Activated T-cell treated with anti-CD3 and anti-CD28 coated beads, Interleukin-2, amount 50 U/mL, for 1 hour (primary cell): ENCODE measurements around the gene TCEAL3.
"Not testable (repeated sequence)": the region's sequence is repeated elsewhere in the genome, so short reads cannot be mapped to it uniquely, and the experiment has no call there.

ENCODE experiments used
- DNase-seq: peaks from one replicate; pipeline ENCODE4 v3.0.0-alpha.2; 2020

Gene TCEAL3

GRCh38 chrX:103628386-103629317 lies 20.9 kb downstream of the TCEAL3 start, which contains the start of gene TCEAL1:
TCEAL1 (plus strand) TSS chrX:103628975; CDS start chrX:103629917, 942 bp downstream.
- peak; percentile 50 for DNase-seq

- DNase-seq, result peak; percentile 26
Measured at GRCh38 chrX:103629318-103630170, 21.8 kb downstream of the TCEAL3 start.

GRCh38 chrX:103630171-103630511 lies 22.4 kb downstream of the TCEAL3 start:
- no peak for DNase-seq

DNA sequence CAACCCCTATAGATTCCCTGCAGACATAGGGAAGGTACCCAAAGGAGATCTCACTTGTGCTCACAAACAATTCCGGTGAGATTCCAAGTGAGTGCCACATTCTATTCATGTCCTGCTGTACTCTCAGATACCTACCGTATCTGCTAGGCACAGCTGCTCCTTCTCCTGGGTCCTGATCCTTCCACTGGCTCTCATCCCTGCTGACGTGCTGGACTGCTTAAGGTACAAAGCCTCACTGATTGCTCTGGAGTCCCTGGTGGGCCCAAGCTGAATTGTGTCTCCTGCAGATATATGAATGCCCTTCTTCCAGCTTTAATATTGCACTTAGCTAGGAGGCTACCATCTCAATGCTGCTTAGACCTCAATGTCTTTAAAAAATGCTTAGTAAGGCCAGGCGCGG lies 23.4 kb downstream of the TCEAL3 start:
- no peak for DNase-seq

DNA sequence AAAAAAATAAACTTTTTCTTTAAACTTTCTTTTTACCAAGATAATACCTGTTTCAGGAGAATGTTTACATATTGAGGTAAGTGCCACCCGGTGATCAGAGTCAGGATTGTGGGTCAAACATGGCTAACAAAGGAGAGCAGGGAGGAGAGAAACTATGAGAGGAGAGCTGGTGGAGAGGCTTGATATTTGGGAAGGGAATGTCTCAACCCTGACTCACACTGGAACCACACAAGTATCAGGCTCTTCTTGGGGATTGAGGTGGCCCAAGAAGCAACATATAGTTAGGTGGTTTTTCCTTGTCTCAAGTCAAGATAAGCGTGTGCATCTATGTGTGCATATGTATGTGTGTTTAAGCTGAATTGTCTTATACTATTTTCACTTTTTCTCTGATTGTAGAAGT lies 27.7 kb downstream of the TCEAL3 start:
- no peak for DNase-seq

DNA sequence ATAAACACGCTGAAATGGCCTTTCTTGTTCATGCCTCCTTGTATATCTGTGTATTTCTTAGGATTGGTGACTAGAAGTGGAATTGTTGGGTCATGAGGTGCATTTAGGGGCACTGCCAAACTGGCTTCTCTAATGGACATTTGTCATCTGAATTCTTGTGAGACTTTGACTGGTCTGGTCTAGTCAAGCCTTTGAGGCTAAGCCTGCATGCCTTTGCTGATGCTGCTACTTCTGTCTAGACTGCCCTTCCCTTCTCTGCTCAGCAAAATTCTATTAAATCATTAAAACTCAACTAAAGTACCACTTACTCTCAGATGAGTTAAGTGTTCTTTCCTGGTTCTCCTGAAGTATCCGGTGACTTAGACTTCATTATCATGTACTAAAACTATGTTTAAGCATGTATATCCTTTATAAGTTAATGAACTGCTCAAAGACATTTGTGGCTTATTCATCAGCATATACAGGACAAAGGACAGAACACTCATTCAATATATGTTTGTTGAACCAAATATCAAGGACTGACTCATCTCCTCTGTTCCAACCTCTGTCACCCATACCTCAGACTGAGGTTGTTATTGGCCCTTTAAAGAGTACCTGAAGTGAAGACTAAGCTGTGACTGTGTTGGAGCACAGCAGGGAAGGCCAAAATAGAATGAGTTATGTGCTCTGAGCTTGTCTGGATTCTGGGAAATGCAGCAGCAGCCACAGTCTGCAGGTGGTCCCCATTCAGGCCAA lies 30.0 kb downstream of the TCEAL3 start:
- DNase-seq, result no peak

DNA sequence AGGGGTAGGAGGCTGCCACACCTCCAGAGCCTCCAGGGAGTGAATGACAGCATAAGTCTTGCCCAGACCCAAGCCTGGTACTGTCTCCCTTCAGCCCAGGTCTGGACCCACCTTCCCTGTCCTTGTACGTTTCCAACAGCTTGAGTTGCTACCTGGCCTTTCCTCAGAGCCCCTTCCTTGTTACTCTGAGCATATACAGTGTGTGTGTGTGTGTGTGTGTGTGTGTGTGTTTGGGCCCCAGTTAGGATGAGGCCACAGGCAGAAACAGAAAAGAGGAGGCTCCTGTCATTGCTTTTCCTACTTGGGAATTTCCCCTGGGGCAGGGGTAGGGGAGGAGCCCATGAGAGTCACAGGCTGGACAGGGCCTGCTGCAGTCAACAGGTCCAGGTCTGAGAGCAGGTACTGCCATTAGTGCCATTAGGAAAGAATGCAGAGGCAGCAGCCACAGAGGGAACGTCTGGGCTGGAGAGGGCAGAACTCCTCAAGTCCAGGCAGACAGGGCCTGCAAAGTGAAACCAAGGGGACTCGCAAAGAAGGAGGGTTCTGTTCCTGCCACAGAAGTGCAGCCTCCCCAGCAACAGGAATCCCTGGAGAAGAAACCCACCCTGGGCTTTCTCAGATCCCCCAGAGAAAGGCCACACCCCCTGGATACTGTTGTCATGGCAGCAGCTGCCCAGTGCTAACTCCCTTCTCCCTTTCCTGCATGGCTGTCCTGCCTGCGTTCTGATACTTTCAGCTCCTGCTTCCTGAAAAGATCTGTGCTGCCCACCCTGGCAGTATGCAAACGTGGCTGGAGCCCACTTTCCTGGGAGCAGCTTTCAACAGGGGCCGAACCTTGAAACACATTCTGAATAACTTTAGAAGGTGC lies 30.9 kb downstream of the TCEAL3 start:
- not testable (repeated sequence) for DNase-seq

GRCh38 chrX:103640401-103641155 lies 32.8 kb downstream of the TCEAL3 start:
- DNase-seq, result no peak

DNA sequence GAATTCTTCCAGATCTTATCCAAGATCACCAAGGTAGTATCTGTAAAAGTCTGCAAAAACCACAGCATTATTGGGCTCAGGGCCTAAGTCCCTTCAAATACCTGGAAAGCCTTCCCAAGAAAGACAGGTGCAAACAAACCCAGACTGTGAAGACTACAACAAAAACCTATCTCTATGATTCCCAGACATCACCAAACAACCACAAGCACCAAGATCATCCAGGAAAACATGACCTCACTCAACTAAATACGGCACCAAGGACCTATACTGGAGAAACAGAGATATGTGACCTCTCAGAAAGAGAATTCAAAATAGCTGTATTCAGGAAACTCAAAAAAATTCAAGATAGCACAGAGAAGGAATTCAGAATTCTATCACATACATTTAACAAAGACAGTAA lies 36.4 kb downstream of the TCEAL3 start:
- DNase-seq, result no peak

GRCh38 chrX:103647630-103648029 lies 39.9 kb downstream of the TCEAL3 start:
- DNase-seq, result no peak

GRCh38 chrX:103651151-103651773 lies 43.5 kb downstream of the TCEAL3 start:
- DNase-seq, result no peak

DNA sequence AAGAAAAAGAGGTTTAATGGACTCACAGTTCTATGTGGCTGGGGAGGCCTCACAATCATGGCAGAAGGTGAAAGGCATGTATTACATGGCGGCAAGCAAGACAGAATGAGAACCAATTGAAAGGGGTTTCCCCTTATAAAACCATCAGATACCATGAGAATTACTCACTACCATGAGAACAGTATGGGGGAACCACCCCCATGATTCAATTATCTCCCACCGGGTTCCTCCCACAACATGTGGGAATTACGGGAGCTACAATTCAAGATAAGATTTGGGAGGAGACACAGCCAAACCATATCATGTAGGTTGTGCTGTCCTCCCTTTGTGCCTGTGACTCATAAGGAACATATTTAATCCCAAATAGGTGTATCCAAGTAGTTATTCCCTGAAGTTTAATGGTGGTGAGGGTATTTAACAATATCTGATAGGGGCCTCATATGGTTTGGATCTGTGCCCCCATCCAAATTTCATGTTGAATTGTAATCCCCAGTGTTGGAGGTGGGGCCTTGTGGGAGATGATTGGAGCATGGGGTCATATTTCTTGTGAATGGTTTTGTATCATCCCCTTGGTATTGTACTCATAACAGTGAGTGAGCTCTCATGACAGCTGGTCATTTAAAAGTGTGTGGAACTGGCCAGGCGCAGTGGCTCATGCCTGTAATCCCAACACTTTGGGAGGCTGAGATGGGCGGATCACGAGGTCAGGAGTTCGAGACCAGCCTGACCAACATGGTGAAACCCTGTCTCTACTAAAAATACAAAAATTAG lies 47.7 kb downstream of the TCEAL3 start:
- not testable (repeated sequence) for DNase-seq

DNA sequence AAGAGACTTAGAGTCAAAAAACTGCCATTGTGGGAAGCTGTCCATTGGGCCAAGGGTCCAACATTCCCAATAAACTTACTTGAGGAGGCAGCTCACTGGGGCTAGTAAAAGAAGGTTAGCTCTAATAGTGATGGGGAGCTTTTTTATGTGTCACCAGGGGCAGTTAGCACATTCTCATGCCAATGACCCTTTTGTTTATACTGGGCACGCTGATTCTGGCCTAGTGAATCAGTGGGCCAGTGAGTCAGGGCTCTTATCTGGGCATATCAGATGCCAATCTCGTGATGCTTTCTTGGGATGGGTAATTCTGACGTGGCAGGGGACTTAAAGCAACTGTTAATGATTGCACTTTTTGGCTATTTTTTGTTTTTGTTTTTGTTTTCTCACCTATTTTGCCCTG lies 48.9 kb downstream of the TCEAL3 start:
- DNase-seq, result no peak

GRCh38 chrX:103657066-103657465 lies 49.3 kb downstream of the TCEAL3 start:
- DNase-seq, result not testable (repeated sequence)

GRCh38 chrX:103658681-103659433 lies 51.1 kb downstream of the TCEAL3 start:
- no peak for DNase-seq

GRCh38 chrX:103659460-103659859 lies 51.7 kb downstream of the TCEAL3 start:
- not testable (repeated sequence) for DNase-seq
